ENCODE results near the gene PREP.
"Not testable (repeated sequence)": the region's sequence is repeated elsewhere in the genome, so short reads cannot be mapped to it uniquely, and the experiment has no call there.

PREP gene

GRCh38 chr6:105389543-105389942 lies 13.3 kb downstream of the PREP start:
- no peak for DNase-seq

GRCh38 chr6:105388392-105388791 lies 14.5 kb downstream of the PREP start:
- no peak for DNase-seq

- DNase-seq = no peak
These were observed 18.9 kb downstream of the PREP start for GRCh38 chr6:105384004-105384403.

GRCh38 chr6:105382958-105383357 lies 19.9 kb downstream of the PREP start:
- DNase-seq = no peak

GRCh38 chr6:105382496-105382895 lies 20.4 kb downstream of the PREP start:
- DNase-seq = no peak

- DNase-seq = no peak
These were observed 22.2 kb downstream of the PREP start for GRCh38 chr6:105380634-105381033.

GRCh38 chr6:105375797-105376196 lies 27.1 kb downstream of the PREP start:
- DNase-seq = no peak

GRCh38 chr6:105374010-105374420 lies 28.9 kb downstream of the PREP start:
- no peak for DNase-seq

- DNase-seq = no peak
These were observed 29.4 kb downstream of the PREP start for GRCh38 chr6:105373481-105373880.

GRCh38 chr6:105372849-105373182 lies 30.1 kb downstream of the PREP start:
- DNase-seq = no peak

GRCh38 chr6:105372142-105372848 lies 30.6 kb downstream of the PREP start:
- DNase-seq = no peak

GRCh38 chr6:105370351-105370750 lies 32.5 kb downstream of the PREP start:
- DNase-seq = no peak

- DNase-seq = no peak
These were observed 33.7 kb downstream of the PREP start for GRCh38 chr6:105369145-105369544.

GRCh38 chr6:105364243-105364642 lies 38.6 kb downstream of the PREP start:
- DNase-seq = no peak

GRCh38 chr6:105363100-105363754 lies 39.7 kb downstream of the PREP start:
- no peak for DNase-seq

- DNase-seq = no peak
These were observed 43.2 kb downstream of the PREP start for GRCh38 chr6:105359419-105360370.

GRCh38 chr6:105357165-105357564 lies 45.7 kb downstream of the PREP start:
- DNase-seq = peak; percentile 82

- DNase-seq = no peak
These were observed 50.8 kb downstream of the PREP start for GRCh38 chr6:105352037-105352617.

GRCh38 chr6:105348897-105349296 lies 54.0 kb downstream of the PREP start:
- DNase-seq = no peak

GRCh38 chr6:105346052-105346451 lies 56.8 kb downstream of the PREP start:
- no peak for DNase-seq

GRCh38 chr6:105345506-105345905 lies 57.4 kb downstream of the PREP start:
- DNase-seq = no peak

- no peak for DNase-seq
These were observed 58.0 kb downstream of the PREP start for GRCh38 chr6:105344881-105345370.

- not testable (repeated sequence) for DNase-seq
These were observed 64.4 kb downstream of the PREP start for GRCh38 chr6:105338350-105338983.

Measured in NCI-H1417 treated with DMSO at 0.1 percent for 48 hours (cell line).